Measurements from ENCODE around the gene PPM1M.

Gene PPM1M

GRCh38 chr3:52230461-52230860 lies 15.1 kb upstream of the PPM1M start:
- no peak overlapping the region for H3K4me3 ChIP-seq (ENCODE audit: low read depth, low read length)

- H3K4me3 ChIP-seq (ENCODE audit: low read depth, low read length), result no peak overlapping the region
Measured at GRCh38 chr3:52230889-52231499, 14.6 kb upstream of the PPM1M start.

GRCh38 chr3:52231502-52232278 lies 13.9 kb upstream of the PPM1M start:
- no peak overlapping the region for H3K4me3 ChIP-seq (ENCODE audit: low read depth, low read length)

- no peak overlapping the region for H3K4me3 ChIP-seq (ENCODE audit: low read depth, low read length)
Measured at GRCh38 chr3:52232279-52233107, 13.1 kb upstream of the PPM1M start.

GRCh38 chr3:52233108-52233591 lies 12.4 kb upstream of the PPM1M start:
- no peak overlapping the region for H3K4me3 ChIP-seq (ENCODE audit: low read depth, low read length)

GRCh38 chr3:52233968-52234367 lies 11.6 kb upstream of the PPM1M start:
- no peak overlapping the region for H3K4me3 ChIP-seq (ENCODE audit: low read depth, low read length)

GRCh38 chr3:52234516-52235447 lies 10.8 kb upstream of the PPM1M start:
- no peak overlapping the region for H3K4me3 ChIP-seq (ENCODE audit: low read depth, low read length)

GRCh38 chr3:52236424-52236886 lies 9.1 kb upstream of the PPM1M start:
- H3K4me3 ChIP-seq (ENCODE audit: low read depth, low read length), result no peak overlapping the region

- no peak overlapping the region for H3K4me3 ChIP-seq (ENCODE audit: low read depth, low read length)
Measured at GRCh38 chr3:52237006-52237656, 8.4 kb upstream of the PPM1M start.

- no peak overlapping the region for H3K4me3 ChIP-seq (ENCODE audit: low read depth, low read length)
Measured at GRCh38 chr3:52237657-52238172, 7.8 kb upstream of the PPM1M start.

GRCh38 chr3:52238193-52238760 lies 7.3 kb upstream of the PPM1M start:
- peak overlapping the region; percentile 95 for H3K4me3 ChIP-seq (ENCODE audit: low read depth, low read length)

GRCh38 chr3:52238761-52239701 lies 6.5 kb upstream of the PPM1M start, which contains the start of gene TWF2:
Gene TWF2 (minus strand): TSS chr3:52239158. CDS start chr3:52239016, 142 bp downstream.
- H3K4me3 ChIP-seq (ENCODE audit: low read depth, low read length), result peak within 1 kb of the TSS; percentile 95

- no peak overlapping the region for H3K4me3 ChIP-seq (ENCODE audit: low read depth, low read length)
Measured at GRCh38 chr3:52240059-52240885, 5.3 kb upstream of the PPM1M start.

GRCh38 chr3:52240886-52241370 lies 4.6 kb upstream of the PPM1M start:
- no peak overlapping the region for H3K4me3 ChIP-seq (ENCODE audit: low read depth, low read length)

- H3K4me3 ChIP-seq (ENCODE audit: low read depth, low read length), result no peak overlapping the region
Measured at GRCh38 chr3:52242039-52242438, 3.5 kb upstream of the PPM1M start.

- H3K4me3 ChIP-seq (ENCODE audit: low read depth, low read length), result no peak overlapping the region
Measured at GRCh38 chr3:52243791-52244628, 1.5 kb upstream of the PPM1M start.

Measured in iPS-11a (cell line).